Type B pancreatic cell (in vitro differentiated cells): ENCODE results near the gene CABCOCO1. TPM values are rescaled to one million over a fixed set of nuclear protein-coding genes. Genes with fewer than 3 reads are reported as not detected.

ENCODE experiments used
- DNase-seq: peaks from one replicate; pipeline ENCODE4 v3.0.0; 2021; ENCODE audit warnings: mixed read lengths; ENCODE audit not compliant: unreplicated experiment; ENCODE audit errors: extremely low spot score
- H3K27ac Mint-ChIP-seq: 2 replicates; pipeline ENCODE4 v1.8.0; 2021; ENCODE audit warnings: mild to moderate bottlenecking, mixed read lengths
- H3K27me3 Mint-ChIP-seq: 2 replicates; pipeline ENCODE4 v1.8.0; 2021; ENCODE audit warnings: mixed read lengths
- H3K36me3 Mint-ChIP-seq: 2 replicates; pipeline ENCODE4 v1.8.0; 2021; ENCODE audit warnings: mixed read lengths
- H3K4me1 Mint-ChIP-seq: one replicate; pipeline ENCODE4 v1.8.0; 2021; ENCODE audit warnings: mixed read lengths; ENCODE audit not compliant: unreplicated experiment
- H3K4me3 Mint-ChIP-seq: 2 replicates; pipeline ENCODE4 v1.8.0; 2021; ENCODE audit warnings: mild to moderate bottlenecking, mixed read lengths
- H3K9me3 Mint-ChIP-seq: 2 replicates; pipeline ENCODE4 v1.8.0; 2021; ENCODE audit warnings: mixed read lengths
- total RNA-seq: library from RNA; stranded (reverse); gene quantifications from 2 replicates; pipeline ENCODE4 v1.2.1, GENCODE V29; 2021; ENCODE audit warnings: low replicate concordance
- TF ChIP-seq, protein P1 (sequence below): fragments of 200-600 bp; sonication (generic); conservative IDR thresholded peaks from 2 replicates; pipeline ENCODE4 v1.5.0; 2021; ENCODE audit warnings: antibody characterized with exemption, mild to moderate bottlenecking

CABCOCO1 gene
- total RNA-seq, 1 donor from 2014 or later: not detected

DNA sequence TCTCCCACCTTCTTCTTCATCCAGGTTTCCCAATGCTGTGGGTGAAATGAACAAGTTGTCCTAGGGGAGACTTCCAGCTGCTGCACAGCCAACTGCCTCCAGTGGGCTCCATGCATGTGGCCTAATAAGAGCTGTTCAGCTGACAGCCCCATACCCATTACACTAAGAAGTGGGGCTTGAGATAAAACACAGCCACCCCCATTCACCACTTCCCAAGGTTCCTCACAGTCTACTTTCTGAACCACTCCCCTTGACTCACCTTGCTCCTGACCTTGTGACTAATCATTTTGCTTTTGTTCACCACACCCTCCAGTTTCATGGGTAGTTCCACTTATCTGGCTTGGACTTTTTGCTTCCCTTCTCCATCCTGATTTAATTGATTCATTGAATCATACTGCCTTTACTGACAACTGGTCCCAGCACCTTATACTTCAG, 119.3 kb downstream of the CABCOCO1 start:
- Mint-ChIP-seq H3K9me3 (peaks cover 5% of the 10 kb centered on the region), H3K4me1 (no peaks in the 10 kb centered on the region), H3K27me3 (no peaks in the 10 kb centered on the region), H3K27ac (peak overlapping the region; percentile 60), H3K4me3 (no peak overlapping the region), H3K36me3 (no peaks in the 10 kb centered on the region)
- TF ChIP-seq, protein P1, sequence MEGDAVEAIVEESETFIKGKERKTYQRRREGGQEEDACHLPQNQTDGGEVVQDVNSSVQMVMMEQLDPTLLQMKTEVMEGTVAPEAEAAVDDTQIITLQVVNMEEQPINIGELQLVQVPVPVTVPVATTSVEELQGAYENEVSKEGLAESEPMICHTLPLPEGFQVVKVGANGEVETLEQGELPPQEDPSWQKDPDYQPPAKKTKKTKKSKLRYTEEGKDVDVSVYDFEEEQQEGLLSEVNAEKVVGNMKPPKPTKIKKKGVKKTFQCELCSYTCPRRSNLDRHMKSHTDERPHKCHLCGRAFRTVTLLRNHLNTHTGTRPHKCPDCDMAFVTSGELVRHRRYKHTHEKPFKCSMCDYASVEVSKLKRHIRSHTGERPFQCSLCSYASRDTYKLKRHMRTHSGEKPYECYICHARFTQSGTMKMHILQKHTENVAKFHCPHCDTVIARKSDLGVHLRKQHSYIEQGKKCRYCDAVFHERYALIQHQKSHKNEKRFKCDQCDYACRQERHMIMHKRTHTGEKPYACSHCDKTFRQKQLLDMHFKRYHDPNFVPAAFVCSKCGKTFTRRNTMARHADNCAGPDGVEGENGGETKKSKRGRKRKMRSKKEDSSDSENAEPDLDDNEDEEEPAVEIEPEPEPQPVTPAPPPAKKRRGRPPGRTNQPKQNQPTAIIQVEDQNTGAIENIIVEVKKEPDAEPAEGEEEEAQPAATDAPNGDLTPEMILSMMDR: no peak
- no peak for DNase-seq

DNA sequence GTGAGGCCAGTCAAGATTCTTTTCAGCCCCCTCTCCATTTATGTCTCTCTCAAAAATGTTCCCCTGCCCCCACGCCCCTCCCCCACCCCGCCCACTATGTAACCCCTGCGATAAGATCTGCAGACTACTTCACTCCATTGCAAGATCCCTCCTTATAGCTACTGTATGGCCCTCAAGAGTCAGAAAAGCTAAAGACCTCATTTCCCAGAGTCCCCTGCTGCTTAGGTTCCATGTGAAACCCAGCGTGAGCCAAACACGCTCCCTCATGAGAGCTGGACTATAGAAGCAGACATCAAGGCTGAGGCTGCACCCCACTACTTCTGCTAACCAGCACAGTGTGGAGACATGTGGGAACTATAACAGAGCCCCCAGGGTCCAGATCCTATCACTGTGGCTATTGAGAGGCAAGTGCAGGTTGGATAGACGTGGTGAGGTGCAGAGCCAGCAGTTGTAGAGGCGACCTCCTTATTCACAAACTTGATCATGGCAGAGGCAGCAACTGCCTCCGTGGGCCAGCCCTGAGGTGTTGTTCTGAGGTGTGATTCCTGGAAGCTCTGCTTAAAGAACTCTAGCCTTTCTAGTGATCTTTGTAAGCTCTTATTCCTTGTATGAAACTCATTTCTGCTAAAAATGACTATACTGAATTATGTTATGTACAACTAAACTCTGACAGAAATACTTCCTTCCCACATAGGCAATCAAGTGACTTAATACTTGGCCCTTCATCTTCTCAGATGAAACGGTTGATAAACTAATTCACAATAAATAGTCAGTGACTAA, 121.8 kb downstream of the CABCOCO1 start:
- Mint-ChIP-seq H3K4me3 (no peak overlapping the region), H3K36me3 (no peaks in the 10 kb centered on the region), H3K27me3 (no peaks in the 10 kb centered on the region), H3K9me3 (peaks cover 5% of the 10 kb centered on the region), H3K27ac (no peak overlapping the region), H3K4me1 (no peaks in the 10 kb centered on the region)
- DNase-seq: no peak
- TF ChIP-seq, protein P1: no peak

DNA sequence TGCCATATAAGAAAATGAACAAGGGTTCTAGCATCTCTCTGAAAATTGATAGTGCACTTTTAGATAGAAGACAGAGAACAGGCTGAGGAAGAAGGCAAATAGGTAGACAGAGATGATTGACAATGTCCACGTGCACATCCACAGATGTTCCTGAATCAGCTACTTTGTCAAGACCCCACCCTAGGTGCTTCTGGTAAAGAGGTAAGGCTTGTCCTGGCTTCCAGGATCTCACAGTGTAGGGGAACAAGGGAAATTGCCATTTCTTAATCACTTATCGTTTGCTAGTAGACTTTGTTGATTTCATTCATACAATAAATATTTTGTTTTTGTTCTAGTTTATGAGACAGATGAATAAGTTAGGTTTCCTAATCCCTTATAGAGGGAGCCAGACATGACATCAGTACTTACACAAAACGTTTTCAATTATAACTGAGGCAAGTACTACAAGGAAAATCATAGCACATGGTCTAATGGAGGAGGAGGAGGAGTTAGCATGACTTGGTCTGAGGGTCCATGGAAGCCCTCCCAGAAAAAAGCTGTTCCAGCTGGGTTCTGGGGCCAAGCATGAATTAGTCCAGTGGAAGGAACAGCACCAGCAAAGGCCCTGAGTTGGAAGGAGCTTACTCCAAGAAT, 122.9 kb downstream of the CABCOCO1 start:
- peaks cover 5% of the 10 kb centered on the region for H3K9me3 Mint-ChIP-seq
- TF ChIP-seq, protein P1: no peak
- H3K27ac Mint-ChIP-seq: no peak overlapping the region
- no peaks in the 10 kb centered on the region for H3K4me1 Mint-ChIP-seq
- DNase-seq: no peak
- no peak overlapping the region for H3K4me3 Mint-ChIP-seq
- no peaks in the 10 kb centered on the region for H3K36me3 Mint-ChIP-seq
- H3K27me3 Mint-ChIP-seq: no peaks in the 10 kb centered on the region

- no peaks in the 10 kb centered on the region for H3K27me3 Mint-ChIP-seq
- TF ChIP-seq, protein P1: no peak
- H3K4me3 Mint-ChIP-seq: no peak overlapping the region
- DNase-seq: no peak
- H3K36me3 Mint-ChIP-seq: no peaks in the 10 kb centered on the region
- no peaks in the 10 kb centered on the region for H3K4me1 Mint-ChIP-seq
- H3K27ac Mint-ChIP-seq: no peak overlapping the region
- H3K9me3 Mint-ChIP-seq: peaks cover 5% of the 10 kb centered on the region
These were observed 124.0 kb downstream of the CABCOCO1 start for GRCh38 chr10:61786728-61787127.

GRCh38 chr10:61787170-61787569, 124.4 kb downstream of the CABCOCO1 start:
- no peak for DNase-seq
- TF ChIP-seq, protein P1: no peak
- Mint-ChIP-seq H3K27ac (no peak overlapping the region), H3K4me1 (no peaks in the 10 kb centered on the region), H3K9me3 (peaks cover 5% of the 10 kb centered on the region), H3K4me3 (no peak overlapping the region), H3K27me3 (no peaks in the 10 kb centered on the region), H3K36me3 (no peaks in the 10 kb centered on the region)
